GM23338 (cell line): ENCODE results near the gene FAM9A. TPM values are rescaled to one million over a fixed set of nuclear protein-coding genes. Genes with fewer than 3 reads are reported as not detected.

Experiments used
- ATAC-seq: fragments of 200-7000 bp; cut with Tn5 transposase; 3 replicates; pipeline ENCODE4 v1.9.1; 2020
- DNase-seq: peaks from one replicate; pipeline ENCODE4 v3.0.0-alpha.2; 2015; ENCODE audit warnings: low spot score
- H2AFZ ChIP-seq: fragments of 200-600 bp; sonication (generic); 2 replicates; pipeline ENCODE4 v1.8.0; 2016; ENCODE audit warnings: antibody characterized with exemption, mild to moderate bottlenecking, moderate library complexity
- H3F3A ChIP-seq: fragments of 200-600 bp; sonication (generic); replicated peaks from 2 replicates; pipeline ENCODE4 v1.8.0; 2017; ENCODE audit warnings: antibody characterized with exemption, mixed run types, low read depth
- H3K27ac ChIP-seq: fragments of 200-600 bp; sonication (generic); 2 replicates; pipeline ENCODE4 v1.6.1; 2016; ENCODE audit warnings: low read depth
- H3K27me3 ChIP-seq: fragments of 200-600 bp; sonication (generic); 2 replicates; pipeline ENCODE4 v1.8.0; 2016; ENCODE audit warnings: mild to moderate bottlenecking, mixed run types, moderate library complexity; ENCODE audit not compliant: insufficient read depth
- H3K36me3 ChIP-seq: fragments of 200-600 bp; sonication (generic); 2 replicates; pipeline ENCODE4 v1.8.0; 2016; ENCODE audit warnings: mild to moderate bottlenecking; ENCODE audit not compliant: insufficient read depth
- H3K4me1 ChIP-seq: fragments of 200-600 bp; sonication (generic); 2 replicates; pipeline ENCODE4 v1.8.0; 2016; ENCODE audit warnings: mild to moderate bottlenecking, moderate library complexity; ENCODE audit not compliant: insufficient read depth
- H3K4me2 ChIP-seq: fragments of 200-600 bp; sonication (generic); 2 replicates; pipeline ENCODE4 v1.7.1; 2017; ENCODE audit warnings: mixed run types
- H3K4me3 ChIP-seq: fragments of 200-600 bp; sonication (generic); 2 replicates; pipeline ENCODE4 v1.6.1; 2016; ENCODE audit warnings: mixed run types
- H3K79me2 ChIP-seq: fragments of 200-600 bp; sonication (generic); replicated peaks from 2 replicates; pipeline ENCODE4 v1.8.0; 2017; ENCODE audit warnings: mild to moderate bottlenecking; ENCODE audit not compliant: insufficient read depth
- H3K9me2 ChIP-seq: fragments of 200-600 bp; sonication (generic); 2 replicates; pipeline ENCODE4 v1.8.0; 2017; ENCODE audit not compliant: insufficient read depth
- H4K20me1 ChIP-seq: fragments of 200-600 bp; sonication (generic); replicated peaks from 2 replicates; pipeline ENCODE4 v1.8.0; 2017; ENCODE audit warnings: mild to moderate bottlenecking; ENCODE audit not compliant: insufficient read depth
- H3K27ac Mint-ChIP-seq: 2 replicates; pipeline ENCODE4 v1.8.0; 2020; ENCODE audit warnings: inconsistent platforms, mild to moderate bottlenecking, moderate library complexity, mixed read lengths
- H3K27me3 Mint-ChIP-seq: 3 replicates; pipeline ENCODE4 v1.8.0; 2022; ENCODE audit warnings: low read depth, mild to moderate bottlenecking, moderate library complexity, mixed read lengths, inconsistent platforms; ENCODE audit not compliant: insufficient read depth, poor library complexity
- H3K36me3 Mint-ChIP-seq: 3 replicates; pipeline ENCODE4 v1.8.0; 2021; ENCODE audit warnings: low read depth, mild to moderate bottlenecking, inconsistent platforms, moderate library complexity, mixed read lengths
- H3K4me1 Mint-ChIP-seq: 3 replicates; pipeline ENCODE4 v1.8.0; 2020; ENCODE audit warnings: mild to moderate bottlenecking, inconsistent platforms, mixed read lengths
- H3K4me3 Mint-ChIP-seq: 3 replicates; pipeline ENCODE4 v1.8.0; 2021; ENCODE audit warnings: moderate library complexity, mild to moderate bottlenecking, inconsistent platforms, mixed read lengths
- H3K9me3 Mint-ChIP-seq: 3 replicates; pipeline ENCODE4 v1.8.0; 2020; ENCODE audit warnings: moderate library complexity, mild to moderate bottlenecking, inconsistent platforms, mixed read lengths
- CREB1 ChIP-seq: fragments of 250-450 bp; sonication (Bioruptor Pico); IDR thresholded peaks from 2 replicates; pipeline ENCODE4 v1.5.0; 2020; ENCODE audit warnings: low read depth, mild to moderate bottlenecking, moderate library complexity
- EZH2 ChIP-seq: fragments of 200-600 bp; sonication (generic); IDR thresholded peaks from one replicate; pipeline ENCODE4 v1.8.0; 2017; ENCODE audit warnings: antibody characterized with exemption, mild to moderate bottlenecking, low read depth; ENCODE audit not compliant: unreplicated experiment
- EZH2phosphoT487 ChIP-seq: fragments of 200-600 bp; sonication (generic); IDR thresholded peaks from one replicate; pipeline ENCODE4 v1.8.1; 2018; ENCODE audit warnings: antibody characterized with exemption; ENCODE audit not compliant: unreplicated experiment
- STAT1 ChIP-seq: IDR thresholded peaks from one replicate; pipeline ENCODE4 v1.6.1; 2016; ENCODE audit warnings: antibody characterized with exemption; ENCODE audit not compliant: unreplicated experiment
- ZNF114 ChIP-seq: fragments of 250-450 bp; sonication (Bioruptor Pico); IDR thresholded peaks from 2 replicates; pipeline ENCODE4 v1.5.0; 2020; ENCODE audit warnings: mild to moderate bottlenecking, moderate library complexity
- polyA plus RNA-seq: library from polyadenylated mRNA; unstranded; fragments of >200 nt; fragmentation: Nextera tagmentation; extraction: Ambion mirVana; gene quantifications from 2 replicates; pipeline ENCODE4 v1.2.1, GENCODE V29; 2016
- total RNA-seq: library from RNA; depleted of rRNA; stranded (reverse); fragments of >200 nt; shearing (Covaris generic); gene quantifications from 2 replicates; pipeline ENCODE4 v1.2.3, GENCODE V29; 2014
- TF ChIP-seq, protein P1 (sequence below), 2 experiments: fragments of 200-600 bp in 1 of 2; sonication (generic) in 1 of 2; conservative IDR thresholded peaks; 2 replicates each; pipeline versions ENCODE4 v1.5.1 to v1.6.1; 2016 to 2017; ENCODE audit warnings: antibody characterized with exemption in 2 of 2, low read depth in 2 of 2, mild to moderate bottlenecking in 2 of 2, moderate library complexity in 1 of 2

The FAM9A gene
- total and polyA plus RNA-seq, 2 experiments from 2014 or later: not detected

DNA sequence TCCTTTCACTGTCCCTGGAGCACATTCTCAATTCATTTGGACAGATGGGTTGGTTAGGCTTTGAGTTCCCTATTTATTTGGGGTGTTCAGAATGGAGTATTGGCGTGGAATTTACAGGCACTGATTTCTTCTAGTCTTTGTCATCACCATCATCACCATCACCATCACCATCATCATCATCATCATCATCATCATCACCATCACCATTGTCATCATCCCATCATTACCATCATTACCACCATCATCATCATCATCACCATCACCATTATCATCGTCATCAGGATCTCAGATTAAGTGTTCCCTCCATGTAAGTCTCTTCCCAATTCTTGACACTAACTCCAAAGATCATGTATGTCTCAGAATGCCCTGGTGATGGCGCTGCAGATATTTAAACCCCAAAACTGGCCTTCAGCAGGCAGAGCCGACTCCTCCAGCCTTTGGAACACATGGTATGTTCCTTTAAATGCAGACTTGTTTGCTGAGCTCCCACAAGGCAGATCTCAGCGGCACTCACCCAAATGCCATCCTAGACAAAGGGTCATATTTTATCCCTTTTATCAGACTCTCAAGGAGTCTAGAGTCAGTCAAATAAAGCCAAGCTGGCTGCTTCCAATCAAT is 19.8 kb upstream of the FAM9A start:
- peak overlapping the region; percentile 49; the same call in 1 of the 2 replicates for H2AFZ ChIP-seq
- no peaks in the 10 kb centered on the region for H3K9me2 ChIP-seq
- H3K27me3 Mint-ChIP-seq: no peaks in the 10 kb centered on the region
- H3F3A ChIP-seq: no peaks in the 10 kb centered on the region
- H3K4me3 Mint-ChIP-seq: no peak overlapping the region
- H3K4me1 Mint-ChIP-seq: peaks cover 6% of the 10 kb centered on the region
- H3K36me3 Mint-ChIP-seq: no peaks in the 10 kb centered on the region
- H3K9me3 Mint-ChIP-seq: no peaks in the 10 kb centered on the region
- H4K20me1 ChIP-seq: no peaks in the 10 kb centered on the region
- DNase-seq (peak; percentile 79), ATAC-seq (peak; percentile 88)
- H3K4me3 ChIP-seq: no peak overlapping the region
- H3K27me3 ChIP-seq: no peaks in the 10 kb centered on the region
- no peaks in the 10 kb centered on the region for H3K79me2 ChIP-seq
- no peaks in the 10 kb centered on the region for H3K4me1 ChIP-seq
- H3K27ac ChIP-seq: no peak overlapping the region
- no peaks in the 10 kb centered on the region for H3K36me3 ChIP-seq
- TF ChIP-seq, protein P1, sequence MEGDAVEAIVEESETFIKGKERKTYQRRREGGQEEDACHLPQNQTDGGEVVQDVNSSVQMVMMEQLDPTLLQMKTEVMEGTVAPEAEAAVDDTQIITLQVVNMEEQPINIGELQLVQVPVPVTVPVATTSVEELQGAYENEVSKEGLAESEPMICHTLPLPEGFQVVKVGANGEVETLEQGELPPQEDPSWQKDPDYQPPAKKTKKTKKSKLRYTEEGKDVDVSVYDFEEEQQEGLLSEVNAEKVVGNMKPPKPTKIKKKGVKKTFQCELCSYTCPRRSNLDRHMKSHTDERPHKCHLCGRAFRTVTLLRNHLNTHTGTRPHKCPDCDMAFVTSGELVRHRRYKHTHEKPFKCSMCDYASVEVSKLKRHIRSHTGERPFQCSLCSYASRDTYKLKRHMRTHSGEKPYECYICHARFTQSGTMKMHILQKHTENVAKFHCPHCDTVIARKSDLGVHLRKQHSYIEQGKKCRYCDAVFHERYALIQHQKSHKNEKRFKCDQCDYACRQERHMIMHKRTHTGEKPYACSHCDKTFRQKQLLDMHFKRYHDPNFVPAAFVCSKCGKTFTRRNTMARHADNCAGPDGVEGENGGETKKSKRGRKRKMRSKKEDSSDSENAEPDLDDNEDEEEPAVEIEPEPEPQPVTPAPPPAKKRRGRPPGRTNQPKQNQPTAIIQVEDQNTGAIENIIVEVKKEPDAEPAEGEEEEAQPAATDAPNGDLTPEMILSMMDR (conservative IDR thresholded peaks at IDR 0.05; ENCODE audit: low read depth in 2 of 2): peak; percentile 56 to 75
- TF ChIP-seq EZH2: no peak
- no peak for TF ChIP-seq ZNF114 (CRISPR knock-in tag)
- TF ChIP-seq EZH2phosphoT487: no peak
- peak; percentile 53; the same call in 1 of the 2 replicates for TF ChIP-seq CREB1 (CRISPR knock-in tag)
- H3K27ac Mint-ChIP-seq: no peak overlapping the region
- H3K4me2 ChIP-seq: no peak overlapping the region

DNA sequence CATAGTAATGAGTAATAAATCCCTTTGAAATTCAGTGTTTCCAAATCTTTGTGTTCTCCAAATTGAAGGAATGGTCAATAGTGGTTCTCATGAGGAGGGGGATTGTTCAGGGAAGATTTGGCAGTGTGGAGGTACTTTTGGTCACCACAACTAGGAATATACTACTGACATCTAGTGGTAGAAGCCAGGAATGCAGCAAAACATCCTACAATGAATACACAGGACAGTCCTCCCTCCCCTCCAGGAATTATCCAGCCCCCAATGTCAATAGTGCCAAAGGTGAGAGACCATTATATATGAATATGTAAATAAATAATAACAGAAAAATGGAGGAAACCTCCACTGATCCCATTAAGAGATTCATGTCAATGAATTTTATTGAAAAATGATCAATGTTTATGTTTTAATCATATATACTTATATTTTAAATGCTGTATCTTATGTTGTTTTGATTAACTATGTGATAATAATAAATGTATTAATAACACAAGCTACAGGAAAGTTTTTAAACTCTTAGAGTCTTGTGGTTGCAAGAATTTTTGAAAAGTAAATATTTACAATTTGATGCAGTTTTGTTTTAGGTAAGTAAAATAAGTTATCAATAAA is 14.4 kb upstream of the FAM9A start:
- H3K36me3 Mint-ChIP-seq: no peaks in the 10 kb centered on the region
- Histone ChIP-seq H3F3A (no peaks in the 10 kb centered on the region), H2AFZ (no peak overlapping the region), H3K79me2 (no peaks in the 10 kb centered on the region), H3K4me2 (no peak overlapping the region), H3K4me3 (no peak overlapping the region), H3K27ac (no peak overlapping the region), H3K9me2 (no peaks in the 10 kb centered on the region), H3K36me3 (no peaks in the 10 kb centered on the region), H4K20me1 (no peaks in the 10 kb centered on the region), H3K4me1 (no peaks in the 10 kb centered on the region), H3K27me3 (no peaks in the 10 kb centered on the region)
- H3K4me3 Mint-ChIP-seq: no peak overlapping the region
- no peaks in the 10 kb centered on the region for H3K9me3 Mint-ChIP-seq
- peak; percentile 78 for DNase-seq
- TF ChIP-seq STAT1: no peak
- TF ChIP-seq, protein P1 (conservative IDR thresholded peaks at IDR 0.05; ENCODE audit: low read depth in 2 of 2): peak; percentile 66 to 76
- H3K27ac Mint-ChIP-seq: no peak overlapping the region
- peak; percentile 73 for ATAC-seq
- no peaks in the 10 kb centered on the region for H3K4me1 Mint-ChIP-seq
- H3K27me3 Mint-ChIP-seq: no peaks in the 10 kb centered on the region
